ENCODE results near the gene WRAP53. TPM values are rescaled to one million over a fixed set of nuclear protein-coding genes. Genes with fewer than 3 reads are reported as not detected.

The WRAP53 gene
- total and polyA plus RNA-seq, 10 of the 15 experiments (the other 5 are each of a cell fraction or from before 2014, with no cell fraction given): 1.9 to 42.0 (median 21.9) TPM

GRCh38 chr17:7710301-7710700 is 22.0 kb downstream of the WRAP53 start:
- CTCF ChIA-PET: no interaction called here
- TF ChIP-seq SMAD5 (IDR thresholded peaks at IDR 0.05; ENCODE audit: low read depth) (no peak), MXI1 (IDR thresholded peaks at IDR 0.05; ENCODE audit: low read depth, low read length) (no peak), SKIL (IDR thresholded peaks at IDR 0.05; ENCODE audit: low read depth, poor library complexity, severe bottlenecking) (no peak), FOXM1 (IDR thresholded peaks at IDR 0.05; ENCODE audit: low read depth, low read length) (no peak), BRCA1 (IDR thresholded peaks at IDR 0.05; ENCODE audit: low read depth, low read length) (no peak), EED (IDR thresholded peaks at IDR 0.05; ENCODE audit: low read depth) (0 out of 2 replicates have a peak, but pooled peaks have one; percentile 17), SUPT20H (IDR thresholded peaks at IDR 0.05; ENCODE audit: borderline replicate concordance, control insufficient read depth, low read depth, low read length) (no peak), NR2C1 (IDR thresholded peaks at IDR 0.05) (no peak), MTA3 (IDR thresholded peaks at IDR 0.05; ENCODE audit: borderline replicate concordance, low read length) (no peak), KLF5 (IDR thresholded peaks at IDR 0.05; ENCODE audit: partially characterized antibody) (no peak), HCFC1 (IDR thresholded peaks at IDR 0.05; ENCODE audit: low read length) (no peak)
- TF ChIP-seq, protein P1, sequence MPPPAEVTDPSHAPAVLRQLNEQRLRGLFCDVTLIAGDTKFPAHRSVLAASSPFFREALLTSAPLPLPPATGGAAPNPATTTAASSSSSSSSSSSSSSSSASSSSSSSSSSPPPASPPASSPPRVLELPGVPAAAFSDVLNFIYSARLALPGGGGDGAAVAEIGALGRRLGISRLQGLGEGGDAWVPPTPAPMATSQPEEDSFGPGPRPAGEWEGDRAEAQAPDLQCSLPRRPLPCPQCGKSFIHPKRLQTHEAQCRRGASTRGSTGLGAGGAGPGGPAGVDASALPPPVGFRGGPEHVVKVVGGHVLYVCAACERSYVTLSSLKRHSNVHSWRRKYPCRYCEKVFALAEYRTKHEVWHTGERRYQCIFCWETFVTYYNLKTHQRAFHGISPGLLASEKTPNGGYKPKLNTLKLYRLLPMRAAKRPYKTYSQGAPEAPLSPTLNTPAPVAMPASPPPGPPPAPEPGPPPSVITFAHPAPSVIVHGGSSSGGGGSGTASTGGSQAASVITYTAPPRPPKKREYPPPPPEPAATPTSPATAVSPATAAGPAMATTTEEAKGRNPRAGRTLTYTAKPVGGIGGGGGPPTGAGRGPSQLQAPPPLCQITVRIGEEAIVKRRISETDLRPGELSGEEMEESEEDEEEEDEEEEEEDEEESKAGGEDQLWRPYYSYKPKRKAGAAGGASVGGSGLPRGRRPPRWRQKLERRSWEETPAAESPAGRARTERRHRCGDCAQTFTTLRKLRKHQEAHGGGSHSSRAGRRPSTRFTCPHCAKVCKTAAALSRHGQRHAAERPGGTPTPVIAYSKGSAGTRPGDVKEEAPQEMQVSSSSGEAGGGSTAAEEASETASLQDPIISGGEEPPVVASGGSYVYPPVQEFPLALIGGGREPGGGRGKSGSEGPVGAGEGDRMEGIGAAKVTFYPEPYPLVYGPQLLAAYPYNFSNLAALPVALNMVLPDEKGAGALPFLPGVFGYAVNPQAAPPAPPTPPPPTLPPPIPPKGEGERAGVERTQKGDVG (CRISPR knock-in tag; IDR thresholded peaks at IDR 0.05): no peak
- TF ChIP-seq, protein P2, sequence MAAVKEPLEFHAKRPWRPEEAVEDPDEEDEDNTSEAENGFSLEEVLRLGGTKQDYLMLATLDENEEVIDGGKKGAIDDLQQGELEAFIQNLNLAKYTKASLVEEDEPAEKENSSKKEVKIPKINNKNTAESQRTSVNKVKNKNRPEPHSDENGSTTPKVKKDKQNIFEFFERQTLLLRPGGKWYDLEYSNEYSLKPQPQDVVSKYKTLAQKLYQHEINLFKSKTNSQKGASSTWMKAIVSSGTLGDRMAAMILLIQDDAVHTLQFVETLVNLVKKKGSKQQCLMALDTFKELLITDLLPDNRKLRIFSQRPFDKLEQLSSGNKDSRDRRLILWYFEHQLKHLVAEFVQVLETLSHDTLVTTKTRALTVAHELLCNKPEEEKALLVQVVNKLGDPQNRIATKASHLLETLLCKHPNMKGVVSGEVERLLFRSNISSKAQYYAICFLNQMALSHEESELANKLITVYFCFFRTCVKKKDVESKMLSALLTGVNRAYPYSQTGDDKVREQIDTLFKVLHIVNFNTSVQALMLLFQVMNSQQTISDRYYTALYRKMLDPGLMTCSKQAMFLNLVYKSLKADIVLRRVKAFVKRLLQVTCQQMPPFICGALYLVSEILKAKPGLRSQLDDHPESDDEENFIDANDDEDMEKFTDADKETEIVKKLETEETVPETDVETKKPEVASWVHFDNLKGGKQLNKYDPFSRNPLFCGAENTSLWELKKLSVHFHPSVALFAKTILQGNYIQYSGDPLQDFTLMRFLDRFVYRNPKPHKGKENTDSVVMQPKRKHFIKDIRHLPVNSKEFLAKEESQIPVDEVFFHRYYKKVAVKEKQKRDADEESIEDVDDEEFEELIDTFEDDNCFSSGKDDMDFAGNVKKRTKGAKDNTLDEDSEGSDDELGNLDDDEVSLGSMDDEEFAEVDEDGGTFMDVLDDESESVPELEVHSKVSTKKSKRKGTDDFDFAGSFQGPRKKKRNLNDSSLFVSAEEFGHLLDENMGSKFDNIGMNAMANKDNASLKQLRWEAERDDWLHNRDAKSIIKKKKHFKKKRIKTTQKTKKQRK (IDR thresholded peaks at IDR 0.05; ENCODE audit: low read depth, low read length): no peak
- TF ChIP-seq, protein P3, sequence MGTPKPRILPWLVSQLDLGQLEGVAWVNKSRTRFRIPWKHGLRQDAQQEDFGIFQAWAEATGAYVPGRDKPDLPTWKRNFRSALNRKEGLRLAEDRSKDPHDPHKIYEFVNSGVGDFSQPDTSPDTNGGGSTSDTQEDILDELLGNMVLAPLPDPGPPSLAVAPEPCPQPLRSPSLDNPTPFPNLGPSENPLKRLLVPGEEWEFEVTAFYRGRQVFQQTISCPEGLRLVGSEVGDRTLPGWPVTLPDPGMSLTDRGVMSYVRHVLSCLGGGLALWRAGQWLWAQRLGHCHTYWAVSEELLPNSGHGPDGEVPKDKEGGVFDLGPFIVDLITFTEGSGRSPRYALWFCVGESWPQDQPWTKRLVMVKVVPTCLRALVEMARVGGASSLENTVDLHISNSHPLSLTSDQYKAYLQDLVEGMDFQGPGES (IDR thresholded peaks at IDR 0.05): no peak

More at GRCh38 chr17:7710301-7710700, 22.0 kb downstream of the WRAP53 start:
- no peak overlapping the region for H3K4me2 ChIP-seq (ENCODE audit: control insufficient read depth, insufficient read depth)
- H3K27ac ChIP-seq (ENCODE audit: control insufficient read depth, insufficient read depth): no peak overlapping the region
- 50% methylated on average over 7 of the region's 7 CpGs for WGBS (ENCODE audit: insufficient coverage, insufficient replicate concordance, low lambda C conversion rate, missing lambda C conversion rate)
- no peak overlapping the region for H3K9ac ChIP-seq (ENCODE audit: control insufficient read depth, insufficient read depth, low read length)
- H3K4me1 ChIP-seq (ENCODE audit: control insufficient read depth, insufficient read depth, low read length): peaks cover 5% of the 10 kb centered on the region
- BruUV-seq (replicated peaks): no TSS peak
- intact Hi-C loops (cut with micrococcal nuclease; ENCODE audit: unreplicated experiment): no loop called here
- no peaks in the 10 kb centered on the region for H3K36me3 ChIP-seq (ENCODE audit: control insufficient read depth in 2 of 2, insufficient read depth in 2 of 2, low read length in 1 of 2)
- H3K4me3 ChIP-seq: no peak overlapping the region
- ChIA-PET POLR2A (no interaction called here), SMC1A (ENCODE audit: uncharacterized antibody, unreplicated experiment) (no interaction called here), RAD21 (ENCODE audit: unreplicated experiment) (interaction anchor here (0.7 kb wide), 1 partner anchor 38 kb away, joined by 3 read pairs; no protein-coding TSS in a partner anchor)
- peaks cover 3 to 5% of the 10 kb centered on the region in 2 experiments; a peak in 2 of 4 replicates for H3K27me3 ChIP-seq (replicated peaks in 1 of 2; ENCODE audit: control insufficient read depth in 2 of 2, insufficient read depth in 2 of 2, low read length in 1 of 2)
- ATAC-seq: no peak
- DNase-seq (ENCODE audit: low read depth, low spot score): no peak
- in situ Hi-C loops (cut with MboI): no loop called here
- H2AFZ ChIP-seq (ENCODE audit: control insufficient read depth, low read depth, low read length): no peak overlapping the region
- no peaks in the 10 kb centered on the region for H4K20me1 ChIP-seq (ENCODE audit: control insufficient read depth, insufficient read depth)
- peak; percentile 13 for FAIRE-seq
- H3K9me3 ChIP-seq (replicated peaks; ENCODE audit: control insufficient read depth, insufficient read depth, low read length): no peaks in the 10 kb centered on the region
- H3K79me2 ChIP-seq (ENCODE audit: control insufficient read depth, insufficient read depth, low read length): no peaks in the 10 kb centered on the region
